T-helper 9 cell (primary cell): ENCODE measurements around the gene FBXO31.

Source experiments
- DNase-seq: peaks from one replicate; pipeline ENCODE4 v3.0.0-alpha.2; 2020

Gene FBXO31

DNA sequence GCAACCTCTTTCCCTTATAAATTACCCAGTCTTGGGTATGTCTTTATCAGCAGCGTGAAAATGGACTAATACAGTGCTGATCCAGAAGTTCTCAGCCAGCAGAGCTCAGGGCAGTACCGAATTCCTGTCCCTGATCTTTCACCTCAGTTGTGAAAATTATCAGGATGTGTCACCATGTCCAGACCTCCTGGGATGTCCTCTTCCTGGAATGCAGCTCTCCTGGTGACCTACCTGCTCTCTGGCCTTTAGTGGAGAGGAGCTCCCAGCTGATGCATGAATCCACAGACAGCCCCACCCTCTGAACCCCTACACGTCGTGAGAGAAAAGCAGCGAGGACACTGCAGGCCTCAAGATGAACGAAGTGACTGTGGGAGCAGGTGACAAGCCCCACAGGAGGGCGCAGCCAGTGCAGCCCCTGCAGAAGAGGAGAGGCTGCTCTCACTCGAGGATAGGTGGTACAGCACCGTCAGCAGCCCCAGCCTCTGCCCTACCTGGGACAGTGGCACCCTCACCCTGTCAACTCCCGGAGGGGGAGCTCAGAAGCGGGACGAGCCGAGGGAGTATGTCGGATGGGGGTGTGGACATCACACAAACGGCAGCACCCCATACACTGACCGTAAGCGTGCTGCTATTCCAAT, 44.4 kb downstream of the FBXO31 start:
- DNase-seq = no peak

DNA sequence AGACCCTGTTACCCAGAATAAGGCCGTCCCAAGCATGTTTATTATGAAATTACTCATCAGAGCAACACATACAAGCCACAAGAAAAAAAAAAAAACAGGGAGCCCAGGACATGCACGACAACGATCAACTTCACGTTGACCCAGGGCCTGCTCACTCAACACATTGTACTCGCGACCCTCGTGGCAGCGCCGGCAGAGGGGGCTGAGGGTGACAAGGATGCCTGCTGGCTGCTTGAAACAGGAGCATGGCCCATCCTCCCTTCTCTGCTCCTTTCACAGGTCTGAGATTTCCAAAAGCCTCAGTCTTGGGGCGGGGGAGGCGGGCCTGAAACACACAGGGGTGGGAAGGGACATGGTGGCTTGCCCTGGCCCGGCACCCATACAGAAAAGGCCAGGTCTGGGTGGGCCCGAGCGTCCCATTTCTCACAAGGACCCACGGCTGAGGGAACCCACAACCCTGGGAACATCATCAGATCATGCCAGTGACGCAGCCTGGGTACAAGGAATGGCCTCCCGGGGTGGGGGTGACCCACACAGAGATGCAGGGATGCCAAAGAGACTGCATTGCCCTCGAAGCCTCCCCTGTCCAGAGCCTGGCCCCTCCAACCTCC, 45.3 kb downstream of the FBXO31 start:
- DNase-seq = no peak

DNA sequence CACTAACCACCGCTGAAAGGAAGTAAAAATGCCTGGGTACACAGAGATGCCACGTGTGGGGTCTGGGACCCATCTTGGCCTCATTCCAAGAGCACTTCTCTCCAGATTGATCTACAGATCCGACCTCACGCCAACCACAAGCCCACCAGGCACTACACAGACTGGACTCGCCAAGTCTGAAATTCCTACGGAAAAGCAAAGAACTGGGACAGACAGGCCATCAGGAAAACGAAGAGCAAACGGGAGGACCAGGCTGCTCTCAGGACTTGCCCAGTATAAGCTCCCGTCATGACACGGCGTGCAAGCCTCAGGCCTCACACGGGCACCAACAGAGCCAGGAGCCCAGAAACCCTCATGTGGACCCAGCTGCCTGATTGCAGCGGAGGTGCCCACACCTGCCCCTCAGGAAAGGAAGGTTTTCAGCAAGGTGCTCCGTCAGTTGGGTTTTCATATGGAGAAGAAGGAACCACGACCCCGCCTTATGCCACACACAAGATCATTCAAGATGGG, 46.3 kb downstream of the FBXO31 start:
- no peak for DNase-seq

DNA sequence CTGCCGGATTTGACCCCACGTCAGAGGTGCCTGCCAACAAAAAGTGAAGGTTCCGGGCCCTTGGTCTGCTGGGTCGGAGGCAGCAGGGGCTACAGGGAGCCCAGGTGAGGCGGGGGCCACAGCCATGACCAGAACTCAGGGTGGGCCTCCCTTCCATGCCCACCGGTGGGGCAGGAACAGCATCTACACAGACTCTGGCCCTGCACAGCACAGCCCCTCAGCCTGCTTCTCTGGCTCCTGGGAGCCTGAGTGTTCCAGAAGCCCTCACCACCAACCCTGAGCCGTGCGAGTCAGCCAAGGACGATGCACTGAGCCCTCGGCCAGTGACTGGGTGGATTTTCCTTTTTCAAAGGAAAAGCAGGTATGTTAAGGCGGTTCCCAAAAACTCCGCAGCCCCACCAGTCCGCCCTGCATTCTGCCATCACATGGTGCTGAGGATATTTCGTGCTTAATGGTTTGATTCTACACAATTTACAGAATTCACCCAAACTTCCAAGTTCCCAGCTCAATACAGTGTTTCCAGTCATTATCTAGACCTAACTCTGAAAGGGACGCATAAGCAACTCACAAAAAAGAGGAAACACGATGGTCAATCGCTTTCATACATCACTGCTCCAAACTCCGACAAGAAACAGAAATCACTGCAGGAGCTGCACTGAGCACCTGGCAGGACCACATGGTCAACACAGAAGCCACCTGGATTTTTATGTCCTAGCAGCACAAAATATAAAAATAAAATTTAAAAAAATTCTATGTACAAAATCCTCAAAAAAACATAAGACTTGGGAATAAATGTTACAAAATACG, 46.9 kb downstream of the FBXO31 start:
- no peak for DNase-seq

DNA sequence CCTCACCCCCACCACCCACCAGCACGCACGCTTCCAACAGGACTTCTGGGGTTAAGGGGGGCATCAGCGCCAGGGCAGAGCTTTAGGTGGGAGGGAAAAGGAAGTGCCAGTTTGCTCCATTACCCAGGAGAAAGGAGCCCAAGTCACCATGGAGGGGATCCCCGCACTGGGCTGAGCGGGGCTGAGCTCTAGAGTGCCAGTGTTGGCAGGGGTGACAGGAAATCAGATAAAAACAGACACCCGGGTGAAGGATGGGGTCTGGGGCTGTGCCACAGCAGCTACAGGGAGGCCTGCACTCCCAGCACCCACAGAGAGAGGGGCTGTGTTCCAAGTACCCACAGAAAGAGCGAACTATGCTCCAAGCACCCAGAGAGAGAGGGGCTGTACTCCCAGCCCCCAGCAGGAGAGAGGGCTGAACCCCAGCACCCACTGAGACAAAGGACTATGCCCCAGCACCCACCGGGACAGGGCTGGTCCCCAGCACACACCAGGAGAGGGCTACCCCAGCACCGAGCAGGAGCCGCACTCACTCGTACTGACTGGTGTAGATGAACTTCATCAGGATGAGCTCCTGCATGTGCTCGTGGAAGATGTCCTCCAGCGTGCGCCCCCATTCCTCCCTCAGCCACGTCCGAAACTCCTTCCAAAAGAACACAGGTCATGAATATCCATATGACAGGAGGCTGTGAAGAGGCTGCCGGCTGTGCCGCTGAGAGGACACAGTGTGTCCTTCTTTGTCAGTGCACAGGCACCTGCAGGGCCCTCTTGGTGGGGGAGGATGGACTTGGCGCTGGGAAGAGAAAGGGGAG, 47.7 kb downstream of the FBXO31 start:
- DNase-seq = no peak

DNA sequence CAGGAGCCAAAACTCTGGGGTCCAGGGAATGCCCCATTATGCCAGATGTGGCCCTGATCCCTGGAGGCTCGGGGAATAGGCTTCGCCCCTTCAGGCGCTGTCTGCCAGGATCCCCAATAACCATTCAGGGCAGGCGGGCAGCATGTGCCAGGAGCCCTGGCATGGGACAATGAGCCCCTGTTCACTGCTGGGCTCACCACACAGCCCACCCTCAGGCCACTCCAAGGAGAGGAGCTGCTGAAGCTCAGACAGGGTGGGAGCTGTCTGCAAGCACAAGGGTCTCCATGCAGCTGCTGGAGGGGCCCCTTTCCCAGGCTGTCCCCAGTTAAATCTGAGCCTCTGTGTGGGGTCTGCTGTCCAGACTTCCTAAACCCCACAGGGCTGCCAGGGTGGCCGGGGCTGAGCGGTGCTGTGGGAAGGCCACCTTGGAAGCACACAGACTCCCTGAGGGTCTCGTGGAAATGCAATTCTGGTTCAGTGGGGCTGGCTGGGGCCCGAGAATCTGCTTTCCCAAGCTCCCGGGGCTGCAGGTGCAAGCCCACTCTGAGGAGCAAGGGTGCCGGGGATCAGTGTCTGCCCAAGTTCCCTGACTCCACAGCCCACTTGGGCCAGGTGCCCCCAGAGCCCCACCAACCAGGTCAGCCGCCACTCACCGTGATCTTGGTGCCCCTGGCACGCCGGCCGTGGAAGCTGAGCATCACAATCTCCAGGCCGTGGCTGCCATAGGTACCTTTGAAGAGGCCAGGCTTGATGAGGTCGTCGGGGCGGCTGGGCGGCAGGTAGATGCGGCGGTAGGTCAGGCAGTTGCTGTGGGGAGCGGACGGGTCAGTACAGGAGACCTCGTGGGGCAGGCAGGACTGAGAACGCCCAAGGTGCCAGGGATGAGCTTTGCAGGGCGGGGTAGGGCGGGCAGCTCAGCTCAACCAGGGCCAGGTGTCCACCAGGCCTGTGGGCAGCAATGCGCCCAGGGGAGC, 48.6 kb downstream of the FBXO31 start:
- no peak for DNase-seq

DNA sequence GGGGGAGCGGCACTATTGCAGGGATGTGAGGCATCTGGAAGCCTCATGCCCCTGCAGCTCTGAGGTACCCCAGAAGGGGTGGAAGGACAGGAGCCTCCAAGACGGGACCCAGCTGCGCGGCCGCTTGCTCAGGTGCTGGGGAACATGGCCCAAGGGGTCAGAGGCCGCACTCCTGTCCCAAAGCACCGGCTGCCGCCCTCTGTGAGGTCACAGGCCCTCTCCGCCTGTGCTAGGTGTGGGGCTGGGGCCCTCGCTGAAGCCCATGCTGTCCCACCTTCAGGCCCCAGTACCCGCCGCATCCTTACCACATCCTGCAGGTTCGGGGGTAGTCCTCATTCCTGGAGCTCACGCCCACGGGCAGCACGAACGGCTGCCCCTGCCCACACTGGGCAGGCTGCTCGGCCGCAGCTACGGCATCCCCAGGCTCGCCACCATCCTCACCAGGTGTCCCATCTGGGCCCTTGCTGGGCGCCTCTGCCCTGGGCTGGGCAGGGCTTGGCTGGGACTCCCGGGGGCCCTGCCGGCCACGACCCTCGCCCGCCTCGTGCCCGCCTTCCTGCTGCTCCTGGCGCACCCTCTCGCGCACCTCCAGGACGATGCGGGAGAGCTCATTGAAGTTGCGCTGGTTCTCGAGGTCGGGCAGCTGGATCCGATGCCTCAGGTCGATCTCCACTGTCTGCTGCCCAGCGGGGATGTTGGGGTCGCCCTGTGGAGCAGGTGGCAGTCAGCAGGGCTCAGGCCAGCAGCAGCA, 49.8 kb downstream of the FBXO31 start:
- DNase-seq = no peak

DNA sequence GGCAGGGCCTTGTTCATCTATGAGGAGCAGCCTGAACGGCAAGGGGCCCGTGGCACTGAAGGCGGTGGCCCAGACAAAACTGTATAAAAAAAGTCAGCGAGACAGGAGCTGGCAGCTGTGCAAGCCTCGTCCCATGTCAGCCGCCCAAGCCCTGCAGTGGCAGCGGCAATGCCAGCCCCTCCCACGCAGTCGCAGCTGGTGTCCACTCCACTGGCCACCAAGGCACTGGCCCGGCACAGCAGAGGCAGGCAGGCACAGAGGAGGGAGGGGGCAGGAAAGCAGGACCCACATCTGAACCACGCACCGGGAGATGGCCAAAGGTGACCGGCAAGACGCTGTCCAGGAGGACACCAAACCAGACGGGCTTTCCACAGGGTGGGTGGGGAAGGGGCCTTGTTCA, 50.5 kb downstream of the FBXO31 start:
- DNase-seq = no peak

DNA sequence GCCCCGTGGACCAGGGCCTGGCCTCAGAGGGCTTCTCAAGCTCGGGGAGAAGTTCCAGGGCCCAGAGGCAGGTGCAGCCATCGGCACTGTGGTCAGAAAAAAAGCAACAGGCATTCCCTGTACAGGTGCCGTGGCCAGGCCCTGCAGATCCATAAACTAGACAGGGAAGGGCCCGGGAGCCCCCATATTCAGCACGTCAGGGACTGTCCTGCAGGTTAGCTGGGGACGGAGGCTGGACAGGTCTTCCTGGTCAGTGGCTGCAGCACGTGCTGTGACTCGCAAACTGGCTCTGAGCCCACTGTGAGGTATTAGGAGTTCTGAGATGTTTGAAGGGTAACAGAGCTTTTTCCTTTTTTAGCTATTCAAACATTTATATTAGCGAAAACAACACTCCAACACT, 51.4 kb downstream of the FBXO31 start:
- DNase-seq = no peak

DNA sequence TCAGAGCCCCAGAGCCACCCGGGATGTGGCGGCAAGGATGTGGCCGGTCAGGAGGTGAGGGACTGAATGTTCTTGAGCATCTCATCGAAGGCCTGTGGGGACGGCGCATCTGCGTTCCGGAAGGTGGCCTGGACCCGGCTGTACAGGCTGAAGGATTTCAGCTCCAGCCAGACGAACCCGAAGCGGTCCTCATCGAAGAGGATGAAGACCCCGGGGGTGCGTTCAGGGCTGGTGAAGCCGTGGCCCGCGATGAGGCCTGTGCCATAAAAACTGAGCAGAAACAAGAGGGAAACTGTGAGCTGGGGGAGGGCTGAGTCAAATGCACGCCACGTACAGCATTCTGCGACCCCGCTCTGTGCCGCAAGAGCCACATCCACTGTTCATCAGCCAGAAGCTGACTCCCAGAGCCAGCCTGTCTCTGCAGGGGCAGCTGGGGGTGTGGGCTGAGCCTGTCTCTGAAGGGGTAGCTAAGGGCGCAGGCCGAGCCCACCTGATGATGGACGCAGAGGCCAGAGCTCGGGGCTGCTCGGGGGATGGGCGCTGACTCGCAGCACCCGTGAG, 52.3 kb downstream of the FBXO31 start:
- no peak for DNase-seq

DNA sequence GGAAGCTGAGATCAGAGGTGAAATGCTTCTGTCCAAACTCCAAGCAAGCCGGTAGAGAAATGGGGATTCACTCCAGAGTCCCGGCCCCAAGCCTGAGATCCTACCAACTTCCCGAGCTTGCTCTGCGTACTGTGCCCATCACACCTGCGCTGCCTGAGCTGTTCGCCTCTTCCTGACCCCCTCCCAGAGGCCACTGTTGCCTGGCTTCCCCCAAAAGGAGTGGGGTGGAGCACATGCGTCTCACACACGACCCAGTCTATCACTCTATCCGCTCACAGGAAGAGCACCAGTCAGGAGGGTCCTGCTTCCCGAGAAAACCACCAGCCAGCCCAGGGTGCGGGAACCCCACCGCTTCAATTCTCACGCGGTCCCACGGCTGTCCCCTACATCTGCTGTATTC, 52.9 kb downstream of the FBXO31 start:
- no peak for DNase-seq

DNA sequence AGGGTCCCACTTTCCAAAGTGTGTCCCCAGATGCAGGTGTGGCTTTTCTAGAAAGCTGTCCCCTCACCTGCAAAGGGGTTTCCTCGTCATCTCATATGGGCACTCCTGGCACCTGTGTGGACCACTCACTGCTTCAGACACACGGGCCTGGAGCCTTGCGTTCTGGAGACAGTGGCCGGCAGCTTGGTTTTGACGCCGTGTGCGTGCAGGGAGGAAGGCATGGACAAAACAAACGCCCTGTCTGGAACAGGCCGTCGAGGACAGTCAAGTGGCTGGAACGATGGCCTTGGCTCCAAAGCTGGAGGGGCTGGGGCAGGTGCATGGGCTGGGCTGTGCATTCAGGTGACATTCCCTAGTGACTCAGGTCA, 53.3 kb downstream of the FBXO31 start:
- DNase-seq = no peak

DNA sequence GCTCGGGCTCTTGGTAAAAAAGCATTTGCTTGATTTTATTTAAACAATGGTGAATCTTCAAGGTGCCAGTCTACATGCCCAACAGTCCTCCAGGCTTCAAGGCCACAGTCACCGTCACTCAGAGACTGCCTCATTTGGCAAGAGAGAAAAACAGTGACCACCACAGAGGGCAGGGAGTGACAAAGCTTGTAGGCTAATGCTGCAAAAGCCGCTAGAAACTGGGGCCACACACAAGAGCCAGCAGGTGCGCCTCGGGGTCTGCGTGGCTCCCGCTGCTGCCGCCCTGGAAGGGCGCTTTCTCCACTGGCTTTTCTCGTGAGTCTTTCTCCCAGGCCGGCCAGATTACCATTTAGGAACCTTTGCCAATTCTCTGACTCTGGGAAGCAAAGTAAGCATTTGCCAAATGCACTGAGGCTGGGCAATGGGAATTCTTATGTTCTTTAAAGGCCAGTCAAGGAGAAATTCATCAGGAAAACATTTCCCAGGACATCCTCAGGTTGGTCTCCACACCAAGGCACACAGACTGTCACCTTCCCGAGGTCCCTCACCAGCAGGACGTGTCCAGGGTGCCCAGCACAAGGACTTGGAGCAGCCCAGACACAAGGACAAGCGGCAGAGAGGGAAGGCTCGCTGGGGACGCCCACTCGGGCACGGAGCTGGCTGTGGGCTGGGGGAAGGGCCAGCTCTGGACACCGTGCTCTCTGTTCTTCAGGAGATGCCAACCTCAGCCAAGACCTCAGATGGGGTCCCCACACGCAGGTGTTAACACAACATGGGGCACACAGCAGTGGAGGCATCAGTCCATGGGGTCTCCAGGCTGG, 53.9 kb downstream of the FBXO31 start:
- no peak for DNase-seq

DNA sequence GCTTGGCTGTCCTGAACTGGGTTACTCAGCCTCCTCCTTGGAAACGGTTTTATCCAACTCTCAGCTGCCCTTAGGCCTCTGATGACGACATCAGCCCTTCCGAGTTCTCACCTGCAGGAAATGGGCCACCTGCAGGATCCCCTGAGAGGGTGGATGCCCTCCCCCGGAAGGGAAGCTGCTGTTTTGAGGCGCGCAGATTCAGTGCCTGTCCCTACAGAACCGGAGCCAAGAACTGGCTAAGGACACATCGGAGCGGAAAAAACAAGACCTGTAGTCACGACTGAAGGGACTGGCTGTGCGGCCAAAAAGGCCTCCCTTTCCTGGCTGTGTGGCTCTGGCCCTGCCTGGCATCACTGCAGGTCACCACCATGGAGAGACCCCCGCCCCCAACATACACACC, 54.7 kb downstream of the FBXO31 start:
- no peak for DNase-seq

DNA sequence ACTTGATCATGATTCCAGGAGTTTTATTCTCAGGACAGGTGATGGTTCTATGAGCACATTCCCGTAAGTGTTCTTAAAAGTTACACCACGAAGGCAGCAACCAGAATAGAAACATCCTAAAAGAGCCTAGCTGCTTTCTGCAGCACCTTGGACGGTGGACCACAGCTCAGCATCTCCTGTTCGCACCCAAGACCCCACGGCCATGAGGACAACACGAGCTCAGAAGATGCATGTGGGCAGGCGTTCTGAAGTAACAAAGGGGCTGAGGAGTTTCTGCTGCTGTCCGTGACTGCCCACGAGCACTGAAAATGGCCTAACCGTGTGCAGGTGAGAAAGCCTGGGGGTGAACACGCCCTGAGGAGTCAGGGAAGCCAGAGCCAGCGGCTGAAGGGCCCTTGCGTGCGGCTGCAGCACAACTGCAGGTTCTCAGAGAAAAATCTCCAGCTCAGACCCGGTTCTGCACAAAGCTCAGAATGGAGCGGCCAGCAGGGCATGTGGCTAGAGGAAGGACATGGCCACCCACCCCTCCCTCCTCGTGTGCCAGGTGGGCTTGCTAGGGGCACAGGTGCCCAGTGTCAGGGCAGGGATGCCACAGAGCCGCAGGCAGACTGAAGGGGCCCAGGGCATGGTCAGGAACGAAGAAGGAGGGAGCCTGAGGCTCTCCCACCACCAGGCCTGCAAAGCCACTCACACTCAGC, 55.6 kb downstream of the FBXO31 start:
- DNase-seq = no peak

DNA sequence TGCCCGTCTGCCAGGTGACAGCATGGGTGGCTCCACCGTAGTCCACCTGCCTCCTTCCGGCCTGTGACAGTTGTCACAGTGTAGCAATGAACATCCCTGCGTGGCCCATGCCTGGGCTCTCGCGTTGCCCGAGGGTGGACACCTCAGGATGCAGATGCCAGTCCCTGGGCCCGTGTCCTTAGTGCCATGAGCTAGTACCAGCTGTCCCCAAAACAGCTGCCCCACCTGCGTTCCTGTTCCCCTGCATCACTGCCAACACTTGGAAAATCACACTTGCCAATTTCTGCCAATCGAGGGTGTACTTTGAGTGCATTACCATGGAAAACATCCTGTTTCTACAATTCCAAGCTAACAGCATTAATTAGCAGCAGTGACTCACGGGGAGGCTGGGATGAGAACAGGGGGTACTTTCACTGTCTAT, 57.4 kb downstream of the FBXO31 start:
- DNase-seq = no peak

DNA sequence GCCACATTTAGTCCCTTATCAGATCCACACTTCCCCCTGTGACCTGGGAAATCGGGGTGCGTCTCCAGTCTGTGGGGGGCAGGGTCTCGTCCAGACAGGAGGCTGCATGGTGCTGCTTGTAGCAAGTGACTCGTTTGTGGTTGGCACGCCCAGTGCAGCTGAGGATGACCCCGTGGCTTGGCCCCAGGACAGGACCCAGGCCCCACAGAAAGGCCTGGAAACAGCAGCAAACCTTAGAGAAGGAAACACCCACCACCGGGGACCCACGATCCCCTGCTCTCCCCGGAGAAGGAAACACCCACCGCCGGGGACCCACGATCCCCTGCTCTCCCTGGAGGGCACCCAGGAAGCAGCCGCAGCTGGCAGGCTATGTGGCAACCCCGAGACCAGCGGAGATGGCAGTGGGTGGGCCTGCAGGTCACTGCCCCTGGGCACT, 58.1 kb downstream of the FBXO31 start:
- DNase-seq = no peak

DNA sequence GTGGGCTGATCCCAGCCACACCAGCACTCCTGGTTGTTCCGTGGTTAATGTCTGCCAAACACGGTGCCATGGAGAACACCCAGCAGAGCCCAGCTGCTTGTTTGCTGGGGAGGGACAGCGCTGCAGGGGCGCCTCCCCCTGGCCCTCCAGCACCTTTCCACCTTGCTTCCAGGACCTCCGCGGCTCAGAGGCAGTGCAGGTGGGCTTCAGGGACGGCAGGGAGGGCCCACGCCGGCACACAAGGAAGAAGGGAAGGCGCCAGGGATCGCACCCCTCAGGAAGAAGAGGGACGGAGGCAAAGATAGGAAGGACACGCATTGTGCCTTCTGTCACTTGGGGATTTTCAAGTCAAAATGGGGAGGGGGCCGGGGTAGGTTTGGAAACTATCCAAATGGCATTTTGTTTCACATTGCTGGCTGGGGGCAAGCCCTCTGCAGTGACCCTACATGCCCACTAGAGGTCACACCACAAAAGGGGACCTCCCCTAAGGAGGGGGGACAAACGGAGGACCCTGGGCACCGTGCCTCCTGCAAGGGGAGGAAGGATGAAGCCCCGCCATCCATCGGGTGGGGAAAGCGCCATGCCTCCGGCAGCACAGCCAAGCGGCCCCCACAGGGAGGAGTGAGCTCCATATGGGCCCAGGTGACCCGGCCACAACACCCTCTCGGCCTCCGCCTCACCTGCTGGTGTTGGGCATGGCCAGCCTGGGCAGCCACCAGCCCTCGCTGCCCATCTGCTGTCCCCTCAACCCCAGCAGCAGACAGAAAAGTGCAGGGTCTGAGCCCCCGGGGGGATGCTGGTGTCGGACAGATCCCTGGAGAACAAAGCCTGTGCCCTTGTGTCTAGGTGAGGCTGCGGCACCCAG, 58.9 kb downstream of the FBXO31 start:
- peak; percentile 27 for DNase-seq
